NT2/D1 (cell line): Measurements from ENCODE around the gene ZBTB40.

Experiments used
- SUZ12 ChIP-seq: IDR thresholded peaks from 2 replicates; pipeline ENCODE4 v1.6.1; 2011; ENCODE audit not compliant: insufficient read length, insufficient read depth; ENCODE audit errors: extremely low read depth
- ZNF274 ChIP-seq: IDR thresholded peaks from 2 replicates; pipeline ENCODE4 v1.6.1; 2011; ENCODE audit warnings: mild to moderate bottlenecking, low read depth, low read length

GRCh38 chr1:22525211-22525610 is 73.6 kb downstream of the ZBTB40 start:
- TF ChIP-seq SUZ12 (no peak), ZNF274 (no peak)
